Omental fat pad (tissue), 4 donors: Measurements from ENCODE around the gene MAP3K9. TPM values are rescaled to one million over a fixed set of nuclear protein-coding genes. Genes with fewer than 3 reads are reported as not detected.

ENCODE experiments used
- ATAC-seq: fragments of 150-250 bp; one replicate; pipeline ENCODE4 v1.9.1; 2016; ENCODE audit warnings: mild to moderate bottlenecking, moderate library complexity; ENCODE audit not compliant: low FRiP score
- DNase-seq: peaks from one replicate; pipeline ENCODE4 v3.0.0-alpha.2; 2019; ENCODE audit warnings: low spot score
- total RNA-seq, 4 donors: library from RNA; depleted of rRNA; stranded (reverse); fragments of >200 nt; gene quantifications; one replicate each; pipeline ENCODE4 v1.1.0, GENCODE V29; 2016
- TF ChIP-seq, protein P1 (sequence below), 3 donors: fragments of 450-650 bp; IDR thresholded peaks; one replicate each; pipeline ENCODE4 v1.5.1; 2016 to 2017; ENCODE audit warnings: antibody characterized with exemption in 3 of 3, mild to moderate bottlenecking in 3 of 3, moderate library complexity in 2 of 3

The MAP3K9 gene
- total RNA-seq, 4 donors from 2014 or later: 0.32 to 5.8 (median 1.1) TPM

DNA sequence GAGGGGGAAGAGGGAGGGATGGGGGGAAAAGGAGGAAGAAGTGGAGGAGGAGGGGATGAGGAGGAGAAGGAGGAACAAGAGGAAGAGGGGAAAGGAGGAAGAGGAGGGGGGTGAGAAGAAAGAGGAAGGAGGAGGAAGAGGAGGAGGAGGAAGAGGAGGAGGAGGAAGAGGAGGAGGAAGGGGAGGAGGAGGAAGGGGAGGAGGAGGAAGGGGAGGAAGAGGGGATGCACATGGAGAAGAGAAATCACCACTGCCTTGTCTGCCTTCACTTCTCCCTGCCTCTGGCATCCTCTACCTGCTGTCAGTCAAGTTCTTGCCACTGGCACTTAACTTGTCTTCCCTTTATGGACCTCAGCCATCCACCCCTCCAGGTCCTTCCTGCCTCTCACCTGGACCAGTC lies 107.7 kb downstream of the MAP3K9 start:
- TF ChIP-seq, protein P1, sequence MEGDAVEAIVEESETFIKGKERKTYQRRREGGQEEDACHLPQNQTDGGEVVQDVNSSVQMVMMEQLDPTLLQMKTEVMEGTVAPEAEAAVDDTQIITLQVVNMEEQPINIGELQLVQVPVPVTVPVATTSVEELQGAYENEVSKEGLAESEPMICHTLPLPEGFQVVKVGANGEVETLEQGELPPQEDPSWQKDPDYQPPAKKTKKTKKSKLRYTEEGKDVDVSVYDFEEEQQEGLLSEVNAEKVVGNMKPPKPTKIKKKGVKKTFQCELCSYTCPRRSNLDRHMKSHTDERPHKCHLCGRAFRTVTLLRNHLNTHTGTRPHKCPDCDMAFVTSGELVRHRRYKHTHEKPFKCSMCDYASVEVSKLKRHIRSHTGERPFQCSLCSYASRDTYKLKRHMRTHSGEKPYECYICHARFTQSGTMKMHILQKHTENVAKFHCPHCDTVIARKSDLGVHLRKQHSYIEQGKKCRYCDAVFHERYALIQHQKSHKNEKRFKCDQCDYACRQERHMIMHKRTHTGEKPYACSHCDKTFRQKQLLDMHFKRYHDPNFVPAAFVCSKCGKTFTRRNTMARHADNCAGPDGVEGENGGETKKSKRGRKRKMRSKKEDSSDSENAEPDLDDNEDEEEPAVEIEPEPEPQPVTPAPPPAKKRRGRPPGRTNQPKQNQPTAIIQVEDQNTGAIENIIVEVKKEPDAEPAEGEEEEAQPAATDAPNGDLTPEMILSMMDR (IDR thresholded peaks at IDR 0.05): no peak
- ATAC-seq (no peak), DNase-seq (no peak)

DNA sequence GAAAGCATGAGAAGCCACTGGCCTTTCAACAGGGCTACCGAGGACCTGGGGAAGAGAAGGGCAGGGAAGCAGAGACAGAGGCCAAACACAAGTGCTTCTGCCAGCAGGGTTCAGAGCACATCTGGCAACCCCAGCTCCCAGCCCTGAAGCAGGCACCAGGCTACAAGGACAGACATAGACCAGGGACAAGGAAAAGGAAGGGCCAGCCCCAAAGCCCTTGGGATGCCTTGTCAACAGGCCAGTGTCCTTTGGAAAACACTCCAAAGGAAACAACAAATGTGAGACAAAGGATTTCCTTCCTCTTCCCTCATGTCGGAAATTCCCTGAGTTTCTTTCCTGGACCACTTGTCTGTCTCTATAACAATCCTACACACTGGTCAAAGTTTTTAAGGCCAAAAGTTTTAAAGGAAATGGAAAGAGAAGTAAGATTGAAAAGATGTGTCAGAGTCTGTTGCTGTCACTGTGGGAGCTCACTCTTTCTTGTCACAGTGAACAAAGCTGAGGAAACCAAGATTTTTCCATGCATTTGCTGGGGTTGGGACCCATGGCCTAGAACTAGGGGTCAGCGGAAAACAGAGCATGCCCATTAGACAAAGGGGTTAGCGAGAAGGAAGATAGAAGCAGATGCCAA lies 108.2 kb downstream of the MAP3K9 start:
- ATAC-seq: no peak
- no peak for DNase-seq
- TF ChIP-seq, protein P1 (IDR thresholded peaks at IDR 0.05): no peak

DNA sequence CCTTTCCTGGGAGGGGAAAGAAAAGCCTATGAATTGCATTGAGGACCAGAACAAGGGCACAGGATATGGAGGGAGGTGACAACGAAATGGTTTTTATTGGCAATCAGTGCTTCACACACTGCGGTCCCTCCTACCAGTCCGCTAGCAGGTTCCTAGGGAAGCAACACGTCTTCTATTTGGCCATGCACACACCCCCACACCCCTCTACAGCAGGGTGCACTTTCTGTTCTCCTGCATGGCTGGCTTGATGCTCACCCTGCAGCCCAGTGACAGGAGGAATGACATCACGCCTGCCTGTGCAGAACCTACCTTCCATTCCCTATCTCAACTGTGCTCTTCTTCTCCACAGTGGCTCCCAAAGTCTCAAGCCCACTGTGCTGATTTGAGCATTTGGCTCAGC lies 109.7 kb downstream of the MAP3K9 start:
- no peak for DNase-seq
- ATAC-seq: no peak

DNA sequence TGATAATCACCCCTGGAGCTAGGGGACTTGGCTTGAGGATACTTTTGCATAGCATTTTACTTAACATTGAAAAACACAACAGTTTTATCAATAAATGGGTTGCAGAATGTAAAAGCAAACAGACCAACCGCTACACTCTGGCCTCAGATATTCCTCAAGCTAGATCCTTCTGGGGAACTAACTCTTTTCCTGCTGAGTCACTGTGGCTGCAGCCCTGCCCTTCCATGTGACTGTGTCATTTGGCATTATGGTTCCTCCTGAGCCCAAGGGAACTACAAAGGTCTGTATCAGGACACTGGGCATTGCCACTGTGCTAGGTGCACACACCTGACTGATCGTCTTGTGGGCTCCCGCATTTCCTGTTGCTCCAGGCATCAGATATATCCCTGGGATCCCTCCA lies 111.0 kb downstream of the MAP3K9 start:
- TF ChIP-seq, protein P1 (IDR thresholded peaks at IDR 0.05): no peak
- ATAC-seq (no peak), DNase-seq (no peak)

More for the DNA sequence above, 109.7 kb downstream of the MAP3K9 start:
- TF ChIP-seq, protein P1 (IDR thresholded peaks at IDR 0.05): no peak

DNA sequence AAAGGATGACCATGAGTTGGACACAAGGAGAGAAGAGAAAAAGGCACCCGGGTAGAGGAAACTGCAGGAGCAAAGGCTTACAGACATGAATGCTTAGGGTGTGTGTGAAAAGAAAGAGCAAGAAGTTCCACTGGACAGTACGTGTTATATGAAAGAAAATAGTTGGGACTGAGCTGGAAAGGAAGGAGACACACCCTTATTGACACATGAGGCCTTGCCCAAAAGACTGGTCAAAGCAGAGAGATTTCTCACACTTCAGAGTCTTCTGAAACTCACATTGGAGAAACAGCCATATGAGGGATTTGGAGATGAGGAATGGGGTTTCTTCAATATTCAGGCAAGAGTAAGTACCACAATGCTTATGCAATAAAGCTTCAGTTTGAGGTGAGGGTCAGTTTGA lies 111.6 kb downstream of the MAP3K9 start:
- TF ChIP-seq, protein P1 (IDR thresholded peaks at IDR 0.05): no peak
- DNase-seq: no peak
- ATAC-seq: no peak

DNA sequence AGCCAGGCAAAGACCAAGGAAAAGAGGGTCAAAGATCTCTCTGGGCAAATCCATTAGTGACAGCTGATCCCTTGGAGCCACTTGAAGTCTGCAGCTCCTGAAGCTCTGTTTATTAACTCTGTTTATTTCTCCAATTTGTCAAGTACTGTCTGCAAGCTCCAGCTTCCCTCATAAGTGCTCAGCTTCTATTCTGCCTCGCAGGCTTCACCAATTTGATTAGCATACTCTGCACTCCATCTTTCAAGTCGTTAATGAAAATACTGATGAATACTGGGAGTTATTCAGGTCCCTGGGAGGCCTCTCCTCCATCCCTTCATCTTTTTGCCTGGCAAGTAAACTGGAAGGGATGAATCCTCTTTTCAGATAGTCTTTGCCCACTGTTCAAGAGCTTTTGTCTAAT lies 113.3 kb downstream of the MAP3K9 start:
- no peak for ATAC-seq
- TF ChIP-seq, protein P1 (IDR thresholded peaks at IDR 0.05): no peak
- DNase-seq: no peak

DNA sequence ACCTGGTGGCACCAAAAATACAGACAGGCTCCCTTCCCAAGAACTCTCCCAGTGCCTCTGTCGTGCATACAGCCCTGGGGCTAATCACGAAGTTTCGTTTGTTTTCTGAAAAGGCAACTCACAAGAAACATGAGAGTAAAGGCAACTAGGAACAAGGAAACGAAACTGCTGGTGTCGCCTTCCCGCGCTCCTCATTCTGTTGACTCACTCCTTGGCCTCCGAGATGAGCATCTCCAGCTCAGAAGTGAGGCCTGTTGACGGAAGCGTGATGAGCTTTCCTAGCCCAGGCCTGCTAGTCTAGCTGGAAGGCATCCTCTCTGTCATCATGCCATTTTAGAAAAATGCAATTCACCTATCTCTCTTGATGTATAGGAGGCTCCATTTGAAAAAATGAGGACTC lies 117.1 kb downstream of the MAP3K9 start:
- ATAC-seq (no peak), DNase-seq (no peak)
- TF ChIP-seq, protein P1 (IDR thresholded peaks at IDR 0.05): no peak
